ENCODE measurements around the gene MARCHF2.

The MARCHF2 gene

GRCh38 chr19:8456064-8456463 lies 43.0 kb downstream of the MARCHF2 start:
- DNase-seq (ENCODE audit: extremely low read depth, low read depth): no peak
- no peak for TF ChIP-seq CTCF (IDR thresholded peaks at IDR 0.05; ENCODE audit: low read depth, low read length)

GRCh38 chr19:8457209-8457608 lies 44.1 kb downstream of the MARCHF2 start:
- TF ChIP-seq CTCF (IDR thresholded peaks at IDR 0.05; ENCODE audit: low read depth, low read length): no peak
- no peak for DNase-seq (ENCODE audit: extremely low read depth, low read depth)

GRCh38 chr19:8457827-8458226 lies 44.7 kb downstream of the MARCHF2 start:
- TF ChIP-seq CTCF (IDR thresholded peaks at IDR 0.05; ENCODE audit: low read depth, low read length): no peak
- no peak for DNase-seq (ENCODE audit: extremely low read depth, low read depth)

- no peak for DNase-seq (ENCODE audit: extremely low read depth, low read depth)
- TF ChIP-seq CTCF (IDR thresholded peaks at IDR 0.05; ENCODE audit: low read depth, low read length): no peak
Observed at GRCh38 chr19:8458380-8458779, 45.3 kb downstream of the MARCHF2 start.

GRCh38 chr19:8459095-8459494 lies 46.0 kb downstream of the MARCHF2 start:
- no peak for DNase-seq (ENCODE audit: extremely low read depth, low read depth)
- TF ChIP-seq CTCF (IDR thresholded peaks at IDR 0.05; ENCODE audit: low read depth, low read length): no peak

GRCh38 chr19:8459520-8460270 lies 46.6 kb downstream of the MARCHF2 start:
- TF ChIP-seq CTCF (IDR thresholded peaks at IDR 0.05; ENCODE audit: low read depth, low read length): no peak
- DNase-seq (ENCODE audit: extremely low read depth, low read depth): no peak

- TF ChIP-seq CTCF (IDR thresholded peaks at IDR 0.05; ENCODE audit: low read depth, low read length): no peak
Observed at GRCh38 chr19:8460516-8461298, 47.6 kb downstream of the MARCHF2 start.

More at GRCh38 chr19:8460516-8461298, 47.6 kb downstream of the MARCHF2 start:
- peak; percentile 37 for DNase-seq (ENCODE audit: extremely low read depth, low read depth)

Data from AG09319 (cell line).